SKM-1 (cell line): ENCODE measurements around the gene EIF4A3.

Experiments used
- DNase-seq: peaks from one replicate; lab custom pipeline; 2025; ENCODE audit not compliant: unreplicated experiment; lab: John Stamatoyannopoulos, UW

Gene EIF4A3

GRCh38 chr17:80114758-80115157 lies 32.2 kb downstream of the EIF4A3 start:
- DNase-seq = no peak

DNA sequence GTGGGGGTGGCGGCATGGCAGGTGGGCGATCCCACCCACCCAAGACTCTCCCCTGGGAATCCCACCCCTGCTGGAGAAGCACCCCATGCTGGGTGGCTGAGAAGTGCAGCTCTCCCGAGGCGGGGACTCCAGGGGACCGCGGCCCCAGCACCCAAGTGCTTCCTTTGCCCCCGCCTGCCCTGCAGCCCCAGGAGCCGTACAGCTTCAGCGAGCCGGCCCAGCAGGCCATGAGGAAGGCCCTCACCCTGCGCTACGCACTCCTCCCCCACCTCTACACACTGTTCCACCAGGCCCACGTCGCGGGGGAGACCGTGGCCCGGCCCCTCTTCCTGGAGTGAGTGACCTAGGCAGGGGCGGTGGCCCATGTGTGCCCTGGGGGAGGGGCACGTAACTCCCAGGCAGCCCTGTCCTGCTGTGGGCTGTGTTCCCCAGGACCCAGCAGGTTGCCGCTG lies 33.9 kb downstream of the EIF4A3 start:
- no peak for DNase-seq

- no peak for DNase-seq
These were observed 34.4 kb downstream of the EIF4A3 start for GRCh38 chr17:80112471-80113032.

GRCh38 chr17:80111702-80112470 lies 35.0 kb downstream of the EIF4A3 start:
- no peak for DNase-seq

GRCh38 chr17:80110927-80111701 lies 35.8 kb downstream of the EIF4A3 start:
- no peak for DNase-seq

DNA sequence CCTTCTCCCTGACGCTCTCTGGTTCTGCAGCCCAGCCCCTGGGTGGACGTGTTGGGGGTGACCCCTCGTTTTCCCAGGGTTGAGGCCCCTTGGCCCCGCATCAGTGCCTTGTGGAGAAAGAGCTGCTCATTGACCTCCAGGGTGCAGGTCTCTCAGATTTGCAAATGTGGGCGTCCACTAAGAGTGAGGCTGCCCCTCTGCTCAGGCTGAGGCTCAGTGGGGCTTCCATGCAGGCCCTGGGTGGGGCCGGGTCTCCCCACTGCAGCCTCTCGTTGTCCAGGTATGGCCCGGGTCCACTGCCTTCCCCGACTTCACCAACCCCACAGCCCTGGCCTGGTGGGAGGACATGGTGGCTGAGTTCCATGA lies 36.5 kb downstream of the EIF4A3 start:
- DNase-seq = no peak

GRCh38 chr17:80109713-80110446 lies 37.0 kb downstream of the EIF4A3 start:
- no peak for DNase-seq

DNA sequence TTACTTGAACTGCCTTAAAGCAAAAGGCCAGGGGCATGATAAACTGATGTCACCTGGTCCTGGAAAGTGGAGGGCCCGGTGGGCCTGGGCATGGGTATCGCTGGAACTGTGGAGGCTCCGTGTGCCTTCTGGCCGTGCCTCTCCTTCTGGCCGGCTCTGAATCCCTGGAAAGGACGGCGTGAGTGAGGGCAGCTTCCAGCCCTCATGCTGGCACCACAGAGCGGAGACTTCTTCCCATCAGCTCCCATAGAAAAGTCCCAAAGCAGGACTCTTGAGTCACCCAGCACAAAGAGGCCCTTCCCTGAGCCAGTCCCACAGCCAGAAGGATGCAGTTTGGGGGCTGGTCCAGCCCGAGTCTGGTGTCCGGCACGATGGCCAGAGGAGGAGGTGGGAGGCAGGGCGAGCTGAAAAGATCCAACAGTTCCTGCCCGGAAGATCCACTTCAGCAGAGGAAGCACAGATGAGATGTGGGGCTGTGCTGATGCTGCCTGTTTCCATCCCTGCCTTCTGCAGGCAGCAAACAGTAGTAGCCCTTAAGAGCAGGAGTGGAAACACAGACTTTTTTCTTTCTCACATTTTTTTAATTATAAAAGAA lies 37.8 kb downstream of the EIF4A3 start:
- DNase-seq = no peak

- no peak for DNase-seq
These were observed 38.6 kb downstream of the EIF4A3 start for GRCh38 chr17:80108036-80108971.

- no peak for DNase-seq
These were observed 39.5 kb downstream of the EIF4A3 start for GRCh38 chr17:80107231-80108021.

DNA sequence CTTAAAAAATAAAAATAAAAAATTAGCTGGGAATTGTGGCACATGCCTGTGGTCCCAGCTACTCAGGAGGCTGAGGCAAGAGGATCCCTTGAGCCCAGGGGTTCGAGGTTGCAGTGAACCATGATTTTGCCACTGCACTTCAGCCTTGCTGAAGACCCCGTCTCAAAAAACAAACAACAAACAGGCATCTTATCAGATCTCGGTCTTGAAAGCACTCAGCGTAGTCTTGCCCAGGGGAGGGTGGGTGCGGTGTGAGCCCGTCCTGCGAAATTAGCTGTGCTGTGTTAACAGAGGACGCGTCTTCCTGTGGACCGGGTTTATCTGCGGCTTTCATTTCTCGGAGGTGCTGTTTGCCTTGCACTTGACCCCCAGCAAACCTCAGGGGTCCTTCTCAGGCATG lies 40.2 kb downstream of the EIF4A3 start:
- no peak for DNase-seq

GRCh38 chr17:80106176-80106575 lies 40.8 kb downstream of the EIF4A3 start:
- DNase-seq = no peak

- DNase-seq = no peak
These were observed 41.2 kb downstream of the EIF4A3 start for GRCh38 chr17:80105762-80106161.

- no peak for DNase-seq
These were observed 42.0 kb downstream of the EIF4A3 start for GRCh38 chr17:80104956-80105375.

DNA sequence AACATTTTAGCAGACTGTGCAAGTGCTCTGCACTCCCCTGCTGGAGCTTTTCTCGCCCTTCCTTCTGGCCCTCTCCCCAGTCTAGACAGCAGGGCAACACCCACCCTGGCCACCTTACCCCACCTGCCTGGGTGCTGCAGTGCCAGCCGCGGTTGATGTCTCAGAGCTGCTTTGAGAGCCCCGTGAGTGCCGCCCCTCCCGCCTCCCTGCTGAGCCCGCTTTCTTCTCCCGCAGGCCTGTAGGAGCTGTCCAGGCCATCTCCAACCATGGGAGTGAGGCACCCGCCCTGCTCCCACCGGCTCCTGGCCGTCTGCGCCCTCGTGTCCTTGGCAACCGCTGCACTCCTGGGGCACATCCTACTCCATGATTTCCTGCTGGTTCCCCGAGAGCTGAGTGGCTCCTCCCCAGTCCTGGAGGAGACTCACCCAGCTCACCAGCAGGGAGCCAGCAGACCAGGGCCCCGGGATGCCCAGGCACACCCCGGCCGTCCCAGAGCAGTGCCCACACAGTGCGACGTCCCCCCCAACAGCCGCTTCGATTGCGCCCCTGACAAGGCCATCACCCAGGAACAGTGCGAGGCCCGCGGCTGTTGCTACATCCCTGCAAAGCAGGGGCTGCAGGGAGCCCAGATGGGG lies 42.5 kb downstream of the EIF4A3 start:
- no peak for DNase-seq

- DNase-seq = no peak
These were observed 43.4 kb downstream of the EIF4A3 start for GRCh38 chr17:80103449-80104085.

DNA sequence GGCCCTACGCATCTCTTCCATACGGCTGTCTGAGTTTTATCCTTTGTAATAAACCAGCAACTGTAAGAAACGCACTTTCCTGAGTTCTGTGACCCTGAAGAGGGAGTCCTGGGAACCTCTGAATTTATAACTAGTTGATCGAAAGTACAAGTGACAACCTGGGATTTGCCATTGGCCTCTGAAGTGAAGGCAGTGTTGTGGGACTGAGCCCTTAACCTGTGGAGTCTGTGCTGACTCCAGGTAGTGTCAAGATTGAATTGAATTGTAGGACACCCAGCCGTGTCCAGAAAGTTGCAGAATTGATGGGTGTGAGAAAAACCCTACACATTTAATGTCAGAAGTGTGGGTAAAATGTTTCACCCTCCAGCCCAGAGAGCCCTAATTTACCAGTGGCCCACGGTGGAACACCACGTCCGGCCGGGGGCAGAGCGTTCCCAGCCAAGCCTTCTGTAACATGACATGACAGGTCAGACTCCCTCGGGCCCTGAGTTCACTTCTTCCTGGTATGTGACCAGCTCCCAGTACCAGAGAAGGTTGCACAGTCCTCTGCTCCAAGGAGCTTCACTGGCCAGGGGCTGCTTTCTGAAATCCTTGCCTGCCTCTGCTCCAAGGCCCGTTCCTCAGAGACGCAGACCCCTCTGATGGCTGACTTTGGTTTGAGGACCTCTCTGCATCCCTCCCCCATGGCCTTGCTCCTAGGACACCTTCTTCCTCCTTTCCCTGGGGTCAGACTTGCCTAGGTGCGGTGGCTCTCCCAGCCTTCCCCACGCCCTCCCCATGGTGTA lies 44.1 kb downstream of the EIF4A3 start:
- DNase-seq = no peak
